Cardiac fibroblast (primary cell): ENCODE results near the gene PCDH1.

Experiments
- DNase-seq, 2 donors: peaks; one replicate each; pipeline versions ENCODE4 v3.0.0 to v3.0.0-alpha.2; 2010; ENCODE audit warnings: low read depth in 2 of 2
- H3K4me3 ChIP-seq, 2 donors: replicated peaks in 1 of 2; 1 replicate in 1 of 2; 2 replicates in 1 of 2; pipeline ENCODE4 v1.5.1; 2011; ENCODE audit warnings: low read depth in 2 of 2, low read length in 2 of 2, mild to moderate bottlenecking in 2 of 2, moderate library complexity in 1 of 2
- CTCF ChIP-seq: IDR thresholded peaks from one replicate; pipeline ENCODE4 v1.5.1; 2011; ENCODE audit warnings: low read depth, mild to moderate bottlenecking, low read length, inconsistent platforms

PCDH1 gene

GRCh38 chr5:141882594-141883183, 4.5 kb upstream of the PCDH1 start:
- no peak for DNase-seq
- H3K4me3 ChIP-seq: no peak overlapping the region
- no peak for TF ChIP-seq CTCF

GRCh38 chr5:141881886-141882285, 3.7 kb upstream of the PCDH1 start:
- no peak for DNase-seq
- no peak for TF ChIP-seq CTCF
- no peak overlapping the region for H3K4me3 ChIP-seq

GRCh38 chr5:141880961-141881801, 3.0 kb upstream of the PCDH1 start:
- no peak overlapping the region for H3K4me3 ChIP-seq
- peak in 1 of 2 donors; percentile 50 for DNase-seq
- no peak for TF ChIP-seq CTCF

GRCh38 chr5:141879941-141880738, 1.9 kb upstream of the PCDH1 start:
- H3K4me3 ChIP-seq: no peak overlapping the region
- no peak for DNase-seq
- TF ChIP-seq CTCF: no peak

GRCh38 chr5:141879426-141879759, 1.2 kb upstream of the PCDH1 start:
- H3K4me3 ChIP-seq: no peak overlapping the region
- no peak for DNase-seq
- no peak for TF ChIP-seq CTCF

DNA sequence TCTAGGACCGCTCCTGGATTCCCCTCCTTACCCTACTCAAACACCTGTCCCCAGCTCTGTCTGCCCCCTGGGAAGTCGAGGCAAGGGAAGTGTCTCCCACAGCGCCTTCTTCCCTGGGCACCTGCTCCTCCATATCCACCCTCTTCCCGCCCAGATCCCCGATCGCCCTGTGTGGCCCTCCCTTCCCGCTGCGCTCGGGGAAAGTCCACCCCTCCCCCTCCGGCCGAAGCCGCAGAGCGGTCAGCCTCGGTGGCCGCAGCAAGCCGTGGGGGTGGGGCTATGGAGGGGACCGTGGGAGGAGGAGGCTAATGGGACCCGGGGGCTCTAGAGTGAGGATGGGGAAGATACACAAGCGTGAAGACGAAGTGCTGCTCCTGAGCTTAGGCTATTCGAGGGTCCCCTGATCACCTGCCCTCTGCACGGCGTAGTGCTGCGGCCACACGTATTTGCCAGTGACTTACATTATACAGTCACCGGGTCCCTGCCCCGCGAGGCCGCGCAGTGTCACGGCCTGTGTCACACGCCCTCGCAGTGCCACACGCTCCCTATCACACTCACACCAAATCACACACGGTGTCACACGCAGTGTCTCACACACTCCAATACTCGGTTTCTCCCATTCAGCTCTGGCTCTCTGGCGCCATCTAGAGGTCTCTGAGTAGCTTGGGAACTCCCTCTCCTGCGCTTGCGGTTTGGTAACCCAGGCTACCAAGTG, 658 bp upstream of the PCDH1 start:
- DNase-seq: peak; percentile 88 to 92
- peak overlapping the region; percentile 37 to 73 for H3K4me3 ChIP-seq
- peak; percentile 97 for TF ChIP-seq CTCF
